ENCODE results near the gene PROSER2.

The PROSER2 gene

GRCh38 chr10:11906714-11907113, 83.6 kb downstream of the PROSER2 start:
- no peak for TF ChIP-seq CTCF (IDR thresholded peaks at IDR 0.05; ENCODE audit: borderline replicate concordance, insufficient read depth, low read depth, low read length)
- no peak overlapping the region for H3K4me3 ChIP-seq (ENCODE audit: low read depth, low read length)

- H3K4me3 ChIP-seq (ENCODE audit: low read depth, low read length) = no peak overlapping the region
- TF ChIP-seq CTCF (IDR thresholded peaks at IDR 0.05; ENCODE audit: borderline replicate concordance, insufficient read depth, low read depth, low read length) = no peak
Observed at GRCh38 chr10:11907914-11908313, 84.8 kb downstream of the PROSER2 start.

GRCh38 chr10:11908536-11908935, 85.4 kb downstream of the PROSER2 start:
- no peak for TF ChIP-seq CTCF (IDR thresholded peaks at IDR 0.05; ENCODE audit: borderline replicate concordance, insufficient read depth, low read depth, low read length)

GRCh38 chr10:11908991-11909390, 85.8 kb downstream of the PROSER2 start:
- no peak for TF ChIP-seq CTCF (IDR thresholded peaks at IDR 0.05; ENCODE audit: borderline replicate concordance, insufficient read depth, low read depth, low read length)
- no peak overlapping the region for H3K4me3 ChIP-seq (ENCODE audit: low read depth, low read length)

More at GRCh38 chr10:11908536-11908935, 85.4 kb downstream of the PROSER2 start:
- no peak overlapping the region for H3K4me3 ChIP-seq (ENCODE audit: low read depth, low read length)

- TF ChIP-seq CTCF (IDR thresholded peaks at IDR 0.05; ENCODE audit: borderline replicate concordance, insufficient read depth, low read depth, low read length) = no peak
- no peak overlapping the region for H3K4me3 ChIP-seq (ENCODE audit: low read depth, low read length)
Observed at GRCh38 chr10:11909618-11910017, 86.5 kb downstream of the PROSER2 start.

- TF ChIP-seq CTCF (IDR thresholded peaks at IDR 0.05; ENCODE audit: borderline replicate concordance, insufficient read depth, low read depth, low read length) = no peak
- no peak overlapping the region for H3K4me3 ChIP-seq (ENCODE audit: low read depth, low read length)
Observed at GRCh38 chr10:11910102-11910501, 86.9 kb downstream of the PROSER2 start.

- no peak overlapping the region for H3K4me3 ChIP-seq (ENCODE audit: low read depth, low read length)
- TF ChIP-seq CTCF (IDR thresholded peaks at IDR 0.05; ENCODE audit: borderline replicate concordance, insufficient read depth, low read depth, low read length) = no peak
Observed at GRCh38 chr10:11913079-11913641, 90.0 kb downstream of the PROSER2 start.
